H1 (cell line): ENCODE measurements around the gene SLC6A8. TPM values are rescaled to one million over a fixed set of nuclear protein-coding genes. Genes with fewer than 3 reads are reported as not detected.

Experiments used
- CTCF ChIA-PET: fragments of 300-600 bp; sonication (Branson Sonifier 250); formaldehyde crosslinking; loops from one replicate; lab custom pipeline; 2021; ENCODE audit not compliant: partially characterized antibody; lab: Charles Lee
- POLR2A ChIA-PET: fragments of 300-600 bp; sonication (Branson Sonifier 250); formaldehyde crosslinking; loops from one replicate; lab custom pipeline; 2021; ENCODE audit warnings: inconsistent platforms; ENCODE audit not compliant: partially characterized antibody; lab: Charles Lee
- DNase-seq, 2 experiments: peaks; one replicate each; pipeline versions ENCODE4 v3.0.0 to v3.0.0-alpha.2; 2010 to 2022; ENCODE audit warnings: low spot score in 2 of 2, low read depth in 1 of 2, mixed read lengths in 1 of 2
- FAIRE-seq: peaks from 2 replicates; lab custom pipeline; 2011; peaks lifted over from hg19 to GRCh38; lab: Jason Lieb, UNC
- H2AFZ ChIP-seq: 2 replicates; pipeline ENCODE4 v1.8.1; 2012; ENCODE audit warnings: low read length, inconsistent platforms
- H2AK5ac ChIP-seq: 2 replicates; pipeline ENCODE4 v1.6.1; 2013; ENCODE audit warnings: low read depth, low read length
- H2BK120ac ChIP-seq: replicated peaks from 2 replicates; pipeline ENCODE3; 2013; ENCODE audit warnings: low read depth, low read length, inconsistent platforms
- H2BK12ac ChIP-seq: 2 replicates; pipeline ENCODE4 v1.6.1; 2013; ENCODE audit warnings: low read depth, low read length
- H2BK15ac ChIP-seq: 2 replicates; pipeline ENCODE4 v1.6.1; 2013; ENCODE audit warnings: low read length
- H2BK20ac ChIP-seq: 2 replicates; pipeline ENCODE4 v1.6.1; 2013; ENCODE audit warnings: low read length
- H2BK5ac ChIP-seq: 2 replicates; pipeline ENCODE4 v1.6.1; 2013; ENCODE audit warnings: low read depth, low read length
- H3K14ac ChIP-seq: 2 replicates; pipeline ENCODE4 v1.6.1; 2013; ENCODE audit warnings: inconsistent platforms; ENCODE audit not compliant: insufficient read length
- H3K18ac ChIP-seq: 2 replicates; pipeline ENCODE4 v1.6.1; 2013; ENCODE audit warnings: low read length; ENCODE audit errors: extremely low read depth
- H3K23ac ChIP-seq: 2 replicates; pipeline ENCODE4 v1.6.1; 2013; ENCODE audit warnings: inconsistent platforms; ENCODE audit not compliant: insufficient read length
- H3K23me2 ChIP-seq: 2 replicates; pipeline ENCODE4 v1.6.1; 2013; ENCODE audit warnings: low read depth, low read length
- H3K27ac ChIP-seq: 2 replicates; pipeline ENCODE4 v1.6.1; 2011; ENCODE audit warnings: low read depth, low read length, inconsistent platforms
- H3K27me3 ChIP-seq, 4 experiments: replicated peaks in 1 of 4; 1 replicate in 1 of 4; 2 replicates in 3 of 4; pipeline versions ENCODE4 v1.6.1 to v1.8.1; 2011 to 2013; ENCODE audit warnings: low read length in 3 of 4, mild to moderate bottlenecking in 3 of 4, inconsistent platforms in 2 of 4, mixed read lengths in 2 of 4, moderate library complexity in 1 of 4; ENCODE audit not compliant: control insufficient read depth in 3 of 4, insufficient read depth in 3 of 4; ENCODE audit errors: extremely low read depth in 1 of 4
- H3K36me3 ChIP-seq, 4 experiments: 2 replicates each; pipeline versions ENCODE4 v1.6.1 to v1.8.1; 2011 to 2013; ENCODE audit warnings: mild to moderate bottlenecking in 4 of 4, low read length in 3 of 4, moderate library complexity in 2 of 4, control low read depth in 1 of 4, inconsistent platforms in 1 of 4; ENCODE audit not compliant: insufficient read depth in 4 of 4, control insufficient read depth in 2 of 4
- H3K4ac ChIP-seq: replicated peaks from 2 replicates; pipeline ENCODE3; 2013; ENCODE audit warnings: low read length, low read depth, mixed read lengths, inconsistent platforms; ENCODE audit not compliant: insufficient read length
- H3K4me1 ChIP-seq, 4 experiments: replicated peaks in 1 of 4; 1 replicate in 1 of 4; 2 replicates in 3 of 4; pipeline versions ENCODE4 v1.6.1 to v1.8.1; 2011 to 2013; ENCODE audit warnings: low read length in 3 of 4, inconsistent platforms in 2 of 4, mixed read lengths in 1 of 4; ENCODE audit not compliant: insufficient read depth in 4 of 4, control insufficient read depth in 3 of 4
- H3K4me2 ChIP-seq, 2 experiments: 2 replicates each; pipeline versions ENCODE4 v1.6.1 to v1.8.1; 2011 to 2013; ENCODE audit warnings: low read depth in 2 of 2, low read length in 2 of 2, control low read depth in 1 of 2, inconsistent platforms in 1 of 2, mild to moderate bottlenecking in 1 of 2; ENCODE audit not compliant: insufficient read depth in 1 of 2
- H3K4me3 ChIP-seq, 4 experiments: fragments of 200-600, 300-600 bp in 1 of 4; sonication (generic), shearing (Covaris generic), sonication (Bioruptor Twin) in 1 of 4; 2 replicates each; pipeline versions ENCODE4 v1.5.1 to v1.8.1; 2011 to 2016; ENCODE audit warnings: low read length in 4 of 4, low read depth in 3 of 4, control low read depth in 2 of 4, inconsistent platforms in 2 of 4, mild to moderate bottlenecking in 2 of 4, mixed read lengths in 1 of 4, moderate library complexity in 1 of 4; ENCODE audit not compliant: insufficient read depth in 2 of 4; ENCODE audit errors: extremely low read depth in 1 of 4
- H3K56ac ChIP-seq: replicated peaks from 2 replicates; pipeline ENCODE3; 2013; ENCODE audit warnings: low read depth, mild to moderate bottlenecking, mixed read lengths, low read length, inconsistent platforms; ENCODE audit not compliant: insufficient read length
- H3K79me1 ChIP-seq: 2 replicates; pipeline ENCODE4 v1.6.1; 2013; ENCODE audit warnings: low read depth, low read length, control low read depth
- H3K79me2 ChIP-seq, 2 experiments: 2 replicates each; pipeline versions ENCODE4 v1.6.1 to v1.8.1; 2012 to 2013; ENCODE audit warnings: low read length in 2 of 2, mild to moderate bottlenecking in 2 of 2, inconsistent platforms in 1 of 2; ENCODE audit not compliant: insufficient read depth in 2 of 2, control insufficient read depth in 1 of 2
- H3K9ac ChIP-seq, 4 experiments: replicated peaks in 1 of 4; 1 replicate in 1 of 4; 2 replicates in 3 of 4; pipeline versions ENCODE4 v1.6.1 to v1.8.1; 2011 to 2013; ENCODE audit warnings: low read depth in 3 of 4, low read length in 3 of 4, control low read depth in 2 of 4, mild to moderate bottlenecking in 2 of 4, moderate library complexity in 2 of 4, inconsistent platforms in 1 of 4; ENCODE audit errors: extremely low read depth in 1 of 4
- H3K9me3 ChIP-seq, 2 experiments: 2 replicates each; pipeline versions ENCODE4 v1.6.1 to v1.8.1; 2012 to 2013; ENCODE audit warnings: mild to moderate bottlenecking in 2 of 2, moderate library complexity in 2 of 2, control low read depth in 1 of 2, inconsistent platforms in 1 of 2, low read depth in 1 of 2, low read length in 1 of 2, mixed read lengths in 1 of 2; ENCODE audit not compliant: insufficient read depth in 2 of 2
- H4K20me1 ChIP-seq, 2 experiments: replicated peaks in 1 of 2; 2 replicates each; pipeline versions ENCODE3 to v1.8.1; 2011 to 2013; ENCODE audit warnings: inconsistent platforms in 2 of 2, low read length in 2 of 2, mild to moderate bottlenecking in 1 of 2; ENCODE audit not compliant: insufficient read depth in 2 of 2, control insufficient read depth in 1 of 2
- H4K5ac ChIP-seq: 2 replicates; pipeline ENCODE4 v1.6.1; 2013; ENCODE audit warnings: low read length, low read depth, mixed read lengths, inconsistent platforms; ENCODE audit not compliant: insufficient read length
- H4K8ac ChIP-seq: 2 replicates; pipeline ENCODE4 v1.8.0; 2013; ENCODE audit warnings: mild to moderate bottlenecking, moderate library complexity, low read length, inconsistent platforms; ENCODE audit not compliant: insufficient read depth; ENCODE audit errors: extremely low read depth
- H4K91ac ChIP-seq: replicated peaks from 2 replicates; pipeline ENCODE3; 2013; ENCODE audit warnings: low read length, mixed read lengths, inconsistent platforms; ENCODE audit not compliant: insufficient read length
- GABPA ChIP-seq: IDR thresholded peaks from 2 replicates; pipeline ENCODE4 v1.6.1; 2011; ENCODE audit warnings: mild to moderate bottlenecking, low read length, moderate library complexity, borderline replicate concordance; ENCODE audit not compliant: insufficient read depth
- KDM1A ChIP-seq: fragments of 200-600, 300-600 bp; sonication (generic); IDR thresholded peaks from 2 replicates; pipeline ENCODE4 v1.7.1; 2016; ENCODE audit warnings: mild to moderate bottlenecking, low read length, borderline replicate concordance
- RXRA ChIP-seq: IDR thresholded peaks from 2 replicates; pipeline ENCODE4 v1.6.1; 2011; ENCODE audit warnings: low read depth, mild to moderate bottlenecking, low read length, moderate library complexity; ENCODE audit not compliant: insufficient read depth
- SUZ12 ChIP-seq: fragments of 200-600 bp; sonication (generic); IDR thresholded peaks from 2 replicates; pipeline ENCODE4 v1.6.1; 2012; ENCODE audit warnings: mild to moderate bottlenecking, inconsistent platforms, low read length, moderate library complexity, mixed read lengths
- WGBS, 2 experiments: shearing (Covaris generic) in 1 of 2; methylation state at CpG; one replicate each; pipeline versions ENCODE4 v1.1.6 to v1.1.7; 2013 to 2015; ENCODE audit warnings: low lambda C conversion rate in 2 of 2, mixed read lengths in 2 of 2, inconsistent platforms in 1 of 2, low coverage in 1 of 2, missing lambda C conversion rate in 1 of 2; ENCODE audit not compliant: insufficient replicate concordance in 2 of 2, insufficient coverage in 1 of 2, insufficient read length in 1 of 2; ENCODE audit errors: extremely low coverage in 1 of 2, missing lambda C conversion rate in 1 of 2; 5-methylcytosine and 5-hydroxymethylcytosine counted together
- polyA plus RNA-seq, 7 experiments: library from polyadenylated mRNA; depleted of rRNA in 3 of 7; stranded (reverse) in 5 of 7; unstranded in 2 of 7; fragments of >200 nt in 5 of 7; fragments of 200-250 nt in 2 of 7; gene quantifications; 1 replicate in 5 of 7; 2 replicates in 1 of 7; 4 replicates in 1 of 7; pipeline versions ENCODE4 v1.2.1 to v1.2.3, GENCODE V29; 2011 to 2013; ENCODE audit warnings: missing spikeins in 2 of 7, mixed read lengths in 2 of 7
- total RNA-seq: library from RNA; stranded (reverse); fragmentation: NEBNext Ultra II Directional; extraction: Animal tissue kit (Norgen Biotek cat#: 25700); gene quantifications from 2 replicates; pipeline ENCODE4 v1.2.1, GENCODE V29; 2021
- TF ChIP-seq, protein P1 (sequence below): IDR thresholded peaks from 2 replicates; pipeline ENCODE4 v1.6.1; 2012; ENCODE audit warnings: inconsistent platforms
- TF ChIP-seq, protein P2 (sequence below): IDR thresholded peaks from 2 replicates; pipeline ENCODE4 v1.6.1; 2012; ENCODE audit warnings: inconsistent platforms

The SLC6A8 gene
- total and polyA plus RNA-seq, 2 of the 8 experiments (the other 6 are each of a cell fraction or from before 2014, with no cell fraction given): 87.7 to 94.7 TPM

DNA sequence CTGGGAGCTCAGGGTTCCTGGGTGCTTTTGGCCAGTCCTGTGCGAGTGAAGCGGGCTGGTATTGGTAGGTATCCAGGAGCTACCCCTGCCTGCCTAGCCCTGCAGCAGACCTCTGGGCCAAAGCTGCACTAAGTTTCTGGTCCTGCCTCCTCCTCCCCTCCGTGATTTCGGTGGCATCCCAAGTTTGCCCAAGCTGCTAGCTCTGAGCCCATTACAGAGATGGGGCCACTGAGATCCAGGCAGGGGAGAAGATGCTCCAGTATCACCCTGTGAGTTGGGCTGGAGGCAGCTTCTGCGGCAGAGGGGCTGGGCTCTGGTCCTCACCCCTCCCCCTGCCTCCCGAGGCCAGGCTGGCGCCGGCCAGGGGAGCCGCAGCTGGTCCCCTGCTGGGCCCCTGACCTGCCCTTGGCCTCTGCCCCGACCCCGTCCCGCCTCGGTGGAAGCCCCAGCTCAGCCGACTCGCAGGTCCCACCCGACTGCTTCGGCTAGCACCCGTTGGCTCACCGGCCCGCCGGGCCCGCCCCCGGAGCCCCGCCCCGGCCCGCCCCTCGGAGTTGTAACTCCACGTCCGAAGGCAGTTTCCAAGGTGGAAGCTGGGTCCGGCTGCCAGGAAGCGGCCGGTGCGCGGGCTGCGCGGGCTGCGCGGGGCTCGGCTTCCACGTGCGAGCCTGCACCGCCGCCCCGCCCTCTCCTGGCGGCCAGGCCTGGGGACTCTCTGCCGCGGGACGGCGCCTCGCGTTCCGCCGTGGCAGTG, 40.9 kb upstream of the SLC6A8 start, which contains the start of gene DUSP9:
DUSP9 (plus strand) TSS at position 584 of the 754 bp plus-strand sequence. CDS start 751 bp downstream, outside the sequence.
- no peak within 1 kb of the TSS for H2BK20ac ChIP-seq
- 16% methylated on average over 10 of the region's 53 CpGs; no CpG with 5 or more reads in 1 of the 2 experiments for WGBS, 2 experiments
- 0 out of 2 replicates have a peak within 1 kb of the TSS, but pooled peaks have one; percentile 1 for H2AK5ac ChIP-seq
- TF ChIP-seq, protein P1, sequence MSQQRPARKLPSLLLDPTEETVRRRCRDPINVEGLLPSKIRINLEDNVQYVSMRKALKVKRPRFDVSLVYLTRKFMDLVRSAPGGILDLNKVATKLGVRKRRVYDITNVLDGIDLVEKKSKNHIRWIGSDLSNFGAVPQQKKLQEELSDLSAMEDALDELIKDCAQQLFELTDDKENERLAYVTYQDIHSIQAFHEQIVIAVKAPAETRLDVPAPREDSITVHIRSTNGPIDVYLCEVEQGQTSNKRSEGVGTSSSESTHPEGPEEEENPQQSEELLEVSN: peak; percentile 51
- TF ChIP-seq KDM1A: peak; percentile 40; the same call in 1 of the 2 replicates
- TF ChIP-seq, protein P2, sequence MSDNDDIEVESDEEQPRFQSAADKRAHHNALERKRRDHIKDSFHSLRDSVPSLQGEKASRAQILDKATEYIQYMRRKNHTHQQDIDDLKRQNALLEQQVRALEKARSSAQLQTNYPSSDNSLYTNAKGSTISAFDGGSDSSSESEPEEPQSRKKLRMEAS: peak; percentile 47; the same call in 1 of the 2 replicates
- no peak for TF ChIP-seq SUZ12
- 0 out of 2 replicates have a peak, but pooled peaks have one; percentile 15 for TF ChIP-seq RXRA
- no peak for TF ChIP-seq GABPA
- peaks cover 0 to 4% (median 0%) of the 10 kb centered on the region in 4 experiments; a peak in 1 of 8 replicates for H3K36me3 ChIP-seq
- no peak within 1 kb of the TSS for H3K18ac ChIP-seq
- H3K79me1 ChIP-seq: no peaks in the 10 kb centered on the region
- H3K56ac ChIP-seq: no peak within 1 kb of the TSS
- no peak within 1 kb of the TSS for H3K23ac ChIP-seq
- no peak within 1 kb of the TSS for H2BK15ac ChIP-seq
- CTCF ChIA-PET: interaction anchor here (1.2 to 28.7 kb wide), 11 partner anchors 2 to 107 kb away, joined by 3 to 408 read pairs (median 27); partner anchors contain the start of gene DUSP9
- no peak within 1 kb of the TSS for H2BK5ac ChIP-seq
- H4K5ac ChIP-seq: no peak within 1 kb of the TSS
- no peak for DNase-seq
- H3K4me2 ChIP-seq: peak within 1 kb of the TSS; percentile 61 to 63
- H3K4me1 ChIP-seq: peaks cover 0 to 14% (median 7%) of the 10 kb centered on the region in 4 experiments; a peak in 4 of 7 replicates
- H3K27me3 ChIP-seq: peaks cover 72% of the 10 kb centered on the region in 4 experiments
- POLR2A ChIA-PET: interaction anchor here (1.3 kb wide), 1 partner anchor 37 kb away, joined by 5 read pairs; no protein-coding TSS in a partner anchor
- no peak within 1 kb of the TSS for H2BK120ac ChIP-seq
- FAIRE-seq: no peak
- no peak within 1 kb of the TSS for H3K9ac ChIP-seq
- H3K4ac ChIP-seq: no peak within 1 kb of the TSS
- H4K91ac ChIP-seq: no peak within 1 kb of the TSS
- H3K4me3 ChIP-seq: peak within 1 kb of the TSS in 2 of 4 experiments; percentile 4 to 48; a peak in 4 of 8 replicates
- H4K20me1 ChIP-seq: peaks cover 0 to 16% of the 10 kb centered on the region in 2 experiments
- H4K8ac ChIP-seq: no peak within 1 kb of the TSS; the same call in 1 of the 2 replicates
- peaks cover 7% of the 10 kb centered on the region; the same call in 1 of the 2 replicates for H3K23me2 ChIP-seq
- H3K9me3 ChIP-seq: no peaks in the 10 kb centered on the region; a peak in 1 of 4 replicates
- H2AFZ ChIP-seq: no peak within 1 kb of the TSS
- no peak within 1 kb of the TSS for H3K14ac ChIP-seq
- no peak within 1 kb of the TSS for H3K27ac ChIP-seq
- H3K79me2 ChIP-seq: no peaks in the 10 kb centered on the region
- no peak within 1 kb of the TSS for H2BK12ac ChIP-seq
